GM08714 (cell line): Measurements from ENCODE around the gene AP5S1.

Source experiments
- H3K4me3 ChIP-seq: fragments of 200-500 bp; sonication (Bioruptor generic); 2 replicates; pipeline ENCODE4 v1.5.1; 2014; ENCODE audit warnings: mild to moderate bottlenecking, low read length, inconsistent platforms
- ZNF274 ChIP-seq: IDR thresholded peaks from 2 replicates; pipeline ENCODE4 v1.6.1; 2012; ENCODE audit warnings: mild to moderate bottlenecking, low read depth, low read length

The AP5S1 gene

DNA sequence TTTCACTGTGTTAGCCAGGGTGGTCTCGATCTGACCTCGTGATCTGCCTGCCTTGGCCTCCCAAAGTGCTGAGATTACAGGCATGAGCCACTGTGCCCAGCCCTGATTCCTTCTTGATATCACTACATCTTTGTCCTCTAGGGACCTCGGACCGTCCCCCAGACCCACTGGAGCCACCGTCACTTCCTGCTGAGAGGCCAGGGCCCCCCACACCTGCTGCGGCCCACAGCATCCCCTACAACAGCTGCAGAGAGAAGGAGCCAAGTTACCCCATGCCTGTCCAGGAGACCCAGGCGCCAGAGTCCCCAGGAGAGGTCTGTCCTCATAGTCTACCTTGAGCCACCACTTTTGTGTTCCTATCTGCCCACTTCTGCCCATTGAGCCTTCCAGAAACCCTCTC is 40.8 kb downstream of the AP5S1 start:
- no peak for TF ChIP-seq ZNF274
- H3K4me3 ChIP-seq: no peak overlapping the region

DNA sequence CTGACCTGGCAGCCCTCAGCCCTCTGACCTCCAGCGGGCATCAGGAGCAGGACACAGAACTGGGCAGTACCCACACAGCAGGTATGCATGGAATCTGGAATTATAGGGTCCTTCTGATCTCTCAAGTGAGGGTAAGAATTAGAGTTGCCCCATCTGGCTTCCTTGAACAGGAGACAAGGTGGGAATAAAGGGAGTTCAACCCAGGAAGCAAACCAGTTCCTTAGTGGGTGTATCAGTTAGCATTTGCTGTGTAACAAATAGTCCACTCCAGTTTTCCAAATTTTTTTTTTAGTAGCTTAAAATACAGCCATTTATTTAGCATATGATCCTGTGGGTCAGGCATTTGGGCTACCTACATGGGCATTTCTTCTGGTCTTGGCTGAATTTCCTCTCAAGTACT is 42.0 kb downstream of the AP5S1 start:
- no peak overlapping the region for H3K4me3 ChIP-seq
- TF ChIP-seq ZNF274: no peak

DNA sequence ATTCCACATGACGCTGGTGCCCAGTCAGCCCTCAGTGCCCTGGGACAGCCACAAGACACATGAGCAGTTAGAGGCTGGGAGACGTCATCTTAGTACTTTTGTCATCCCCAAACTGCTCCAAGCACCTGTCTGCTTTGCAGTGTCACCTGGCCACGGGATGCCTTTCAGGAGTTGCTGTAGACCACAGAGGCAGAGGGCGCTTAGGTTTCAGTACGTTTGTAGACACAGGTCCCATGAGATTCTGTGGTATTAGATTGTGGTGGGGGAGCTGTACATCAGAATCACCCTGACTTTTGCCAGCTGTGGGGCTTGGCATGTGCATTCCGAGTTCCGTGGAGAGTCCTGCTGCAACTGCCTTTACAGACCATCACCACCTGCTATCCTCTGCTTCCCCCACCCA is 43.0 kb downstream of the AP5S1 start:
- no peak for TF ChIP-seq ZNF274
- H3K4me3 ChIP-seq: no peak overlapping the region

DNA sequence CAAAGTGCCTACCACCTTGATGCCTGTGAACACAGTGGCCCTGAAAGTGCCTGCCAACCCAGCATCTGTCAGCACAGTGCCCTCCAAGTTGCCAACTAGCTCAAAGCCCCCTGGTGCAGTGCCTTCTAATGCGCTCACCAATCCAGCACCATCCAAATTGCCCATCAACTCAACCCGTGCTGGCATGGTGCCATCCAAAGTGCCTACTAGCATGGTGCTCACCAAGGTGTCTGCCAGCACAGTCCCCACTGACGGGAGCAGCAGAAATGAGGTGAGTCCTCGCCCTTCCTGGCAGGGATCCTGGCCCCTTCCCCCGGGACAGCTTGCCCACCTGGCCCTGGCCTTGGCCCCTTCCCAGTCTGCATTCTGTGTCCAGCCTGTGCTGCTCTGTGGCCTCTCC is 44.2 kb downstream of the AP5S1 start:
- H3K4me3 ChIP-seq: no peak overlapping the region
- TF ChIP-seq ZNF274: no peak

DNA sequence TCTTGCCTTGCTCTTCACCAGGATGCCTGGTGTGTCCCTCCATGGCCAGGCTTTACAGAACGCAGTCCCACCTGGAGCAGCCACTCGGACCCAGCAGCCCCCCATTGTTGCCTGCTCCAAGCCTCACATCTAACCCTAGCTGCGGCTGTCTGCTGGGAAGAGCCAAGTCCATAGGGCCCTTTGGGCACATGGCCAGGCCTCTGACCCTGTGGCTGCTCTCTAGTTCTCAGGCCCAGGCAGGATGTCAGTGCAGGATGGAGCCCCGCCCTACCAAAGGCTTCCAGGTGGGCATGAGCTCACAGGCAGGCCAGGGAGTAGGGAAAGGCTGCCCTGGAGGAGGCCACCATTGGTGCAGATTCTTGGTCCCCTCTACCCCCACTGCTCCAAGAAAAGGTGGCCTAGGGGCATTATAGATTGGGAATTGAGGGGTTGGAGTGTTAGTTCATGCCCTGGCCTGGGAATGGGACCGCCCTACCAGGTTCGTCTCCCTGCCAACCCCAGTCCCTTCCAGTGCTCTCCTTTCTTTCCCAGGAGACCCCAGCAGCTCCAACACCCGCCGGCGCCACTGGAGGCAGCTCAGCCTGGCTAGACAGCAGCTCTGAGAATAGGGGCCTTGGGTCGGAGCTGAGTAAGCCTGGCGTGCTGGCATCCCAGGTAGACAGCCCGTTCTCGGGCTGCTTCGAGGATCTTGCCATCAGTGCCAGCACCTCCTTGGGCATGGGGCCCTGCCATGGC is 45.0 kb downstream of the AP5S1 start:
- H3K4me3 ChIP-seq: no peak overlapping the region

DNA sequence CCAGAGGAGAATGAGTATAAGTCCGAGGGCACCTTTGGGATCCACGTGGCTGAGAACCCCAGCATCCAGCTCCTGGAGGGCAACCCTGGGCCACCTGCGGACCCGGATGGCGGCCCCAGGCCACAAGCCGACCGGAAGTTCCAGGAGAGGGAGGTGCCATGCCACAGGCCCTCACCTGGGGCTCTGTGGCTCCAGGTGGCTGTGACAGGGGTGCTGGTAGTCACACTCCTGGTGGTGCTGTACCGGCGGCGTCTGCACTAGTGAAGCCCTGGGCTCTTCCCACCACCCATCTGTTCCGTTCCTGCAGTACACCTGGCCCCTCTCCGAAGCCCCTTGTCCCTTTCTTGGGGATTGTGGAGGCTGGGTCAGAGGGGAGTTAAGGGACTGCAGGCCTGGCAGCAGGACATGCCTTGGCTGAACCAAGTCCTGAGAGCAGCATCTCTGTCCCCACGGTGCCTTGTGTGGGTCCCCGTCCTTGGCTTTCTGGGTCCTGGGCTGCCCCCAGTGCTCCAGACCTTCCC is 45.6 kb downstream of the AP5S1 start:
- no peak overlapping the region for H3K4me3 ChIP-seq
- TF ChIP-seq ZNF274: no peak

More for the DNA sequence above, 45.0 kb downstream of the AP5S1 start:
- no peak for TF ChIP-seq ZNF274

DNA sequence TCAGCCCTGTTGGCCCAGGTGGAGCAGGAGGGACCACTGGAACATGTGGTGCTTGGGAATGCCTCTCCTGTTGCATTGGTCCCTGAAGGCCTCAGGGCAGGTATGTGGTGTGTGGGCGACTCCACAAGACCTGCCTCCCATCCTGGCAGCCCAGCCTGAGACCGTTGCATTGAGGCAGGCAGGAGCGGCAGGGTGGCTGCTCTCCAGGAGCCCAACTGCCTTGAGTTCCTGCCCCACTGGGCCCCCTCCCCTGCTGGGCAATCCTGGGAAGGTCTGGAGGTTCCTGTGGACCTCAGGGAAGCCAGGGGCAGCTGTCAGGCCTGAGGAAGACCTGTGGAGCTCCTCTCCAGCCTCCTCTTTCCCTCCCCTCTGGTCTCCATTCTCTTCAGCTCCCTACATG is 46.1 kb downstream of the AP5S1 start:
- TF ChIP-seq ZNF274: no peak
- H3K4me3 ChIP-seq: no peak overlapping the region

DNA sequence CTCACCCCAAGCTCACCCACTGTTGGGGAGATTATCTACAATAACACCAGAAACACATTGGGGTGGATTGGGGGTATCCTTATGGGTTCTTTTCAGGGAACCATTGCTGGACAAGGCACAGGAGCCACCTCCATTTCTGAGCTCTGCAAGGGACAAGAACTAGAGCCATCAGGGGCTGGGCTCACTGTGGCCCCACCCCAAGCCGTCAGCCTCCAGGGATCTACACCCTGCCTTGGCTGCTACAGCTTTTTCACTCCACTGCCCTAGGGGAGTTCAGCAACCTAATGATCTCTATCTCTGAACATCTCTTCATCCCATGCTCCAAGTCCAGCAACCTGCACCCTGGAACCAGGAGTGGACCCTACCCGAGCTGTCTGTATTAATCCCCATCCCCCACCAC is 47.5 kb downstream of the AP5S1 start:
- TF ChIP-seq ZNF274: no peak
- no peak overlapping the region for H3K4me3 ChIP-seq

DNA sequence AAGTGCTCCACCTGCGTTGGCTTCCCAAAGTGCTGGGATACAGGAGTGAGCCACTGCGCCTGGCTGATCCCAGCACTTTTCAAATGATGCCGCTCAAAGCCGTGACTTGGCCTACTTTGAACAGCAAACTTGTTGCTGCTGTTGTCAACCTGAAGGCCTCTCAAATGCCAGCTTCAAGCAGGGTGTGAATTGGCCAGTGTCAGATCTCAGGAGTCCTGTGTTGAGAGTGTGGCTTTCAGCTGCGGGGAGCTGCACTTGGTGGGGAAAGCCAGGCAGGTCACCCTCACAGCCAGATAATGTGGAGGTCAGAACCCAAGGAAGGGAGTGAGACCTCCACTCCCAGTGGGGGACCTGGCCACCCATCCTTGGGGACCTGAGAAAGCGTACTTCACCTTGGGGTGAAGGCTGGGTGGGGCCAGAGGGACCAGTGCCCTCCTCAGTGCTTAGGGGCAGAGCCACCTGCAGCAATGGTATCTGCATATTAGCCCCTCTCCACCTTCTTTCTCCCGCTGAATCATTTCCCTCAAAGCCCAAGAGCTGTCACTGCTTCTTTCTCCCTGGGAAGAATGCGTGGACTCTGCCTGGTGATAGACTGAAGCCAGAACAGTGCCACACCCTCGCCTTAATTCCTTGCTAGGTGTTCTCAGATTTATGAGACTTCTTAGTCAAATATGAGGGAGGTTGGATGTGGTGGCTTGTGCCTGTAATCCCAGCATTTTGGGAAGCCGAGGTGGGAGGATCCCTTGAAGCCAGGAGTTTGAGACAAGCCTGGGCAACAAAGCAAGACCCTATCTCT is 49.7 kb downstream of the AP5S1 start:
- TF ChIP-seq ZNF274: no peak
- no peak overlapping the region for H3K4me3 ChIP-seq

DNA sequence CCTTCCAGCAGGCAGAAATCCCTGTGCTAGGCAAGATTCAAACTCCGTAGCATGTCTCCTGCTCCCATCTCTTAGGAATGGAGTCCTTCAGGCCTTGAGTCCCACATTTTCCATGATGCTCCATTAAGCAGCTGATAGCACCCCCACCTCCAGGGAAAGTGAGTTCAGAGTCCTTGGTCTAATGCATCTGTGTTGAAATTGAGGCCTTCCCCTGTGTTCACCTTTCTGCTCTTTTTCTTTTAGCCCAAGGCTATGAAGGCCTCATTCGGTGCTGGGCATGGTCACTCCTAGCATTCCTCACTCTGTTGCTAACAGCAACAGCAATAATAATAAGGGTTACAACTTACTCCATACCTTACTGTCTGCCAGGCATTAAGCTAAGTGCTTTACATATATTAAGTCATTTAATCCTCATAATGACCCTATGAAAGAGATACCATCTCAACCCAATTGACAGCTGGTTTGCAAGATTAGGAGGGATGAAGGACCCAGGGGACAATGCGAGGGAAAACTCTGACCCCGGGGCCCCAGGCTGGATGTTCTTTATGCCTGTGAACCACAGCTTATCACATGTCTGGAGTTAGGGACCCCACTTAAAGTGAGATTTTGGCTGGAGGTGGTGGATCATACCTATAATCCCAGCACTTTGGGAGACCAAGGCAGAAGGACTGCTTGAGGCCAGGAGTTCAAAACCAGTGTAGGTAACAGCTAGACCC is 51.4 kb downstream of the AP5S1 start:
- H3K4me3 ChIP-seq: no peak overlapping the region
- no peak for TF ChIP-seq ZNF274

DNA sequence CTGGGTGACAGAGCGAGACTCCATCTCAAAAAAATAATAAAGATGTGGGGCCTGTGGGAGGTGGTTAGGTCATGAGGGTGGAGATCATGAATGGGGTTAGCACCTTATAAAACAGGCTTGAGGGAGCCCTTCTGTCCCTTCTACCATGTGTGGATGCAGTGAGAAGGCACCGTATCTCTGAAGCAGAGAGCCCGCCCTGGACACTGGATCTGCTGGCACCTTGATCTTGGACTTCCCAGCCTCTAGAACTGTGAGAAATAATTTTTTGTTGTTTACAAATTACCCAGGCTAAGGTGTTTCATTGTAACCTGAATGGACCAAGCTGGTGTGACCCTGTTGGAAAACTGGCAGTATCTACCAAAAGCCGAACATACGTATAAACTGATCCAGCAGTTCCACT is 53.2 kb downstream of the AP5S1 start:
- no peak overlapping the region for H3K4me3 ChIP-seq
- TF ChIP-seq ZNF274: no peak

DNA sequence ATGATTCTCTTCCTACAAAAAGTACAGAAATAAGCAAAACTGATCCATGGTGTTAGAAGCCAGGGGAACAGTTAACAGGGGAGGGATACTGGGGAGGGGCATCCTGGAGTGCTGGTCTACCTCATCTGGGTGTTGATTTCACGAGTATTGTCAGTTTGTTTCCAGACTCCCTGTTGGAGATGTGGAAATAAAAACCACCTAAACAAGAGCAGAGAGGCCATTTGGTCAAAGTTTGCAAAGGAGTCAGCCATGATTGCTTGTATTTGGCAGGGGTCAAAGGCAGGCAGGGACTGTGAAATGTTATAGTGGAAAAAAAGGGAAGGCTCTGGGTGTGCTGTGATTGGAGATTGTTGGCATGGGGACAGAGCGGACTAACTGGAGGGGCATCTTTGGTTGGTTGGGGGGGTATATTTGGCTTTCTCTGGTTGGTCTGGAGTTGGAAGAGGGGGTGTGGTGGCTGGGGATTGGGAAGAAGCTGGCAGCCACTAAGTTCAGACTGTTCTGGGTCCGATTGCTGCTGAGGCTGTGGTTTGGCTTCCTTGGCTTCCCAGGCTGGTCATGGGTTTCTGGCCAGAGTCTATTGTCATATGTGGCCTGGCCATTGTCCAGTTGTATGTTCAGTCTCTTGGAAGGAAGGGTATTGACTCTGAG is 54.0 kb downstream of the AP5S1 start:
- no peak for TF ChIP-seq ZNF274

DNA sequence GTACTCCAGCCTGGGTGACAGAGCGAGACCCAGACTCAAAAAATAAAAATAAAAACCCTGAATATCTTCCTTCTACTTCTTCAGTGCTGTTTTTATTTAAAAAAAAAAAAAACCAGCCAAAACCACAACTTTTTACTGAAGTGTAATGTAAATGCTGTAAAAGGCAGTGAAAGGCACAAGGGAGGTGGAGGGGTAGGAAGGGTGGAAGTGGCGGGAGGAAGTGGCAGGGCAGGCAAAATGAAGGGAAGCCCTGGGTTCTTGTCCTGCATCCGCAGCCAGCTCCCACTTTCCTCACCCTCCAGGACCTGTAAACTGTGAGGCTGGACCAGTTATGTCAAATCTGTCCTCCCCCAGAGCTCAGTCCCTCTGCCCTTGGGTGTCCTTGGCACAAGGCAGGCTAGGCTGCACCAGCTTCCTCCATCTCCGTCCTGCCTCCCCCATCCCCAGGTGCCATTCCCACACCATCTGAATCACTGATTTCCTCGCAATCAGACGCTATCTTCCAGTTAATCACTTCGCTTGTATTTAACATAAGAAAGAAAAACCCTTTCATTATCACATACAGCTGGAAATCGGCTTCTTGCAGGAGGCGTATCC is 55.1 kb downstream of the AP5S1 start:
- no peak for TF ChIP-seq ZNF274
- no peak overlapping the region for H3K4me3 ChIP-seq

More for the DNA sequence above, 54.0 kb downstream of the AP5S1 start:
- no peak overlapping the region for H3K4me3 ChIP-seq

DNA sequence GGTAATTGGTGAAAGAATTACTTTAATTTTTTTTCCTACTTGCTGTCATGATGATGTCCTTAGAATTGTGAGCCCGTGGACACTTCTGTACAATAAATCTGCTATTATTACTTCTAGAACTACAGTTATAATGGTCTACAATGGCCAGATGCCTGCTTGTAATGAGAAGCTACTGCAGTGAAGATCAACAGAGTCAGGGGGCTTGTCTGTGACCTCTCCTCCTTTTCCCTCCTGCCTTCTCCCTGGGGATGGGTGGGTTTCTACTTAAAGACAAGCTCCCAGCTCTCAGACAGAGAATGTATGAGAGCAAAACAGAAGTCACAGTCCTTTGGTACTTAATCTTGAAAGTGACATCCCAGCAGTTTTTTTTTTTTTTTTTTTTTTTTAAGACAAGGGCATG is 55.7 kb downstream of the AP5S1 start:
- H3K4me3 ChIP-seq: no peak overlapping the region
- no peak for TF ChIP-seq ZNF274

DNA sequence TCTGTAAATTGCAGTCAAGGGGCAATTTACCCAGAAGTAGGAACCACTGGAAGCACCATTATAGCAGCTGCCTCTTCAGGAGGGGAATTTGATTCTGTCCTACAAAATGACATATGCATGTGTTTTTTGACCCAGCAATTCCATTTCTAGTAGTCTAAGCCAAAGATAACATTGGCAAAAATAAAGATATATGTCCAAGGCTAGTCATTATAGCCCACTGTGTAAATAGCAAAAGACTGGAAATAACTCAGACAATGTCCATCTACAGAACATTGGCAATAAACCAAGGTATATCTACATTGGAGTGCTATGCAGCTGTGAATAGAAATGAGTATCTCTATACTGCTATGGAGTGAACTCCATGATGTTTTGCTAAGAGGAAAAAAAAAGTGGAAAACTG is 56.3 kb downstream of the AP5S1 start:
- no peak for TF ChIP-seq ZNF274
- H3K4me3 ChIP-seq: no peak overlapping the region
